GM18873 (cell line): ENCODE measurements around the gene RALGDS.

Source experiments
- ATAC-seq: cut with Tn5 transposase; IDR thresholded peaks from one replicate; pipeline ENCODE4 v1.9.1; 2021; ENCODE audit warnings: mild to moderate bottlenecking, moderate library complexity, moderate number of reproducible peaks; ENCODE audit not compliant: unreplicated experiment, low FRiP score

The RALGDS gene

GRCh38 chr9:133151601-133152525, 30.8 kb upstream of the RALGDS start:
- ATAC-seq: no peak

- no peak for ATAC-seq
These were observed 30.0 kb upstream of the RALGDS start for GRCh38 chr9:133151041-133151440.

- peak; percentile 49 for ATAC-seq
These were observed 28.3 kb upstream of the RALGDS start for GRCh38 chr9:133149130-133150015.

GRCh38 chr9:133148199-133149129, 27.4 kb upstream of the RALGDS start:
- peak; percentile 20 for ATAC-seq

- ATAC-seq: no peak
These were observed 26.6 kb upstream of the RALGDS start for GRCh38 chr9:133147412-133148198.

GRCh38 chr9:133146746-133147411, 25.8 kb upstream of the RALGDS start:
- ATAC-seq: no peak

- no peak for ATAC-seq
These were observed 24.1 kb upstream of the RALGDS start for GRCh38 chr9:133144904-133145851.

- ATAC-seq: peak; percentile 39
These were observed 23.3 kb upstream of the RALGDS start for GRCh38 chr9:133144142-133144903.

GRCh38 chr9:133143639-133144141, 22.6 kb upstream of the RALGDS start:
- ATAC-seq: no peak

GRCh38 chr9:133142684-133143622, 21.9 kb upstream of the RALGDS start:
- no peak for ATAC-seq

- ATAC-seq: no peak
These were observed 21.0 kb upstream of the RALGDS start for GRCh38 chr9:133141833-133142595.

GRCh38 chr9:133140606-133141005, 19.6 kb upstream of the RALGDS start:
- no peak for ATAC-seq

- ATAC-seq: no peak
These were observed 19.1 kb upstream of the RALGDS start for GRCh38 chr9:133140174-133140505.

GRCh38 chr9:133139246-133140173, 18.5 kb upstream of the RALGDS start:
- ATAC-seq: no peak
